ENCODE results near the gene ZNF724.
"Not testable (repeated sequence)": the region's sequence is repeated elsewhere in the genome, so short reads cannot be mapped to it uniquely, and the experiment has no call there.

ZNF724 gene

DNA sequence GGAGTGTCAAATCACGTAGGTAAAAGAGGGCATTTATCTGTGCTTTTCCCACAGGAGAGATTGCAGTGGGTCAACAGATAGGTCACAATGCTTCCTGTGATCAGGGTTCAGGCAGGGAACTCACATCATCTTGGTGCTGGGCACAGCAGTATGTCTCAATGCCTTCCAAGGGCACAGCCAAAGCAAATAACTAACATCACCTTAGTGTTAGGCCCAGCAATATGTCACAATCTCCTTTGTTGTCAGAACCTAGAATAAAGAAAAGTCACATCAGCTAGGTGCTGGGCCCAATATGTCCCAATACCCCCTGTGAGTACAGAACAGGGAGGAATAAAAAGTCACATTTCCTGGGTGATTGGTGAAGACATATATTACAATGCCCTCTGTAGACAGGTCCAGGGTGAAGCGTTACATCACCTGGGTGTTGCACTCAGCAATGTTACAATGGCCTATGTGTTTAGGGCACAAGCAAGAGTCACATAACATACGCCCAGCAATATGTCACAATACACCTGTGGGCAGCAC, 11.4 kb upstream of the ZNF724 start:
- no peak for DNase-seq (ENCODE audit: low read depth)

DNA sequence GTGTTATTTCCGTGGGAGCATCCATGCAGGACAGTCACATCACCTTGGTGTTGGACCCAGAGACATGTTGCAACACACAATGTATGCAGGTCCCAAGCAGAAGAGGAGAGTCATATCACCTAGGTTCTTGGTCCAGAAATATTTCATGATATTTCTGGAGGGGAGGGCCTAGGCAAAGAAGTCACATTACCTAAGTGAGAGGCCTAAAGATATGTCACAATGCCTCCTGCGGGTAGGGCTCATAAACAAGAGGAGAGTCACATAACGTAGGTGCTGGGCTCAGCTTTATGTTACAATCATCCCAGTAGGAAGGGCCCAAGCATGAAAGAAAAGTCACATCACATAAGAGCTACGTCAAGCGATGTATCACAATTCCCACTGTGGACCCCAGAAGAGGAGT, 10.8 kb upstream of the ZNF724 start:
- no peak overlapping the region for H3K4me3 ChIP-seq (ENCODE audit: low read depth, low read length)
- no peak for DNase-seq (ENCODE audit: low read depth)
- TF ChIP-seq, protein P1, sequence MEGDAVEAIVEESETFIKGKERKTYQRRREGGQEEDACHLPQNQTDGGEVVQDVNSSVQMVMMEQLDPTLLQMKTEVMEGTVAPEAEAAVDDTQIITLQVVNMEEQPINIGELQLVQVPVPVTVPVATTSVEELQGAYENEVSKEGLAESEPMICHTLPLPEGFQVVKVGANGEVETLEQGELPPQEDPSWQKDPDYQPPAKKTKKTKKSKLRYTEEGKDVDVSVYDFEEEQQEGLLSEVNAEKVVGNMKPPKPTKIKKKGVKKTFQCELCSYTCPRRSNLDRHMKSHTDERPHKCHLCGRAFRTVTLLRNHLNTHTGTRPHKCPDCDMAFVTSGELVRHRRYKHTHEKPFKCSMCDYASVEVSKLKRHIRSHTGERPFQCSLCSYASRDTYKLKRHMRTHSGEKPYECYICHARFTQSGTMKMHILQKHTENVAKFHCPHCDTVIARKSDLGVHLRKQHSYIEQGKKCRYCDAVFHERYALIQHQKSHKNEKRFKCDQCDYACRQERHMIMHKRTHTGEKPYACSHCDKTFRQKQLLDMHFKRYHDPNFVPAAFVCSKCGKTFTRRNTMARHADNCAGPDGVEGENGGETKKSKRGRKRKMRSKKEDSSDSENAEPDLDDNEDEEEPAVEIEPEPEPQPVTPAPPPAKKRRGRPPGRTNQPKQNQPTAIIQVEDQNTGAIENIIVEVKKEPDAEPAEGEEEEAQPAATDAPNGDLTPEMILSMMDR (IDR thresholded peaks at IDR 0.05; ENCODE audit: low read depth, low read length, missing control alignments) = no peak

More for the DNA sequence above, 11.4 kb upstream of the ZNF724 start:
- no peak overlapping the region for H3K4me3 ChIP-seq (ENCODE audit: low read depth, low read length)
- TF ChIP-seq, protein P1 (IDR thresholded peaks at IDR 0.05; ENCODE audit: low read depth, low read length, missing control alignments) = no peak

DNA sequence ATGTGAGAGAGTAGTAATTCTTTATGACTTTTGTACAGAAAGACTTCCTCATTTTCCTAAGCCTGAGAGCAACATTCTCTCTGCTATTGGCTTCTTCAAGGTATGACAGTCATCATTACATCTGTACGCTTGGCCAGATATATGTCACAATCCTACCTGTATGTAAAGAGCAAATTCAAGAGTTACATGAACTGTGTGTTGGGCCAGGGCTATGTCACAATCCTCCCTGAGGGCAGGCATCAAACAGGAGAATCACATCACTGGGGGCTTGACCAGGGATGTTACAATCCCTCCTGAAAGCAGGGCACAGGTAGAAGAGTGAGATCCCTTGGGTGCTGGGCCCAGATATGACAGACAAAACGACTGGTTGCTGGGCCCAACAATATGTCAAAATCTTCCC, 9.8 kb upstream of the ZNF724 start:
- no peak overlapping the region for H3K4me3 ChIP-seq (ENCODE audit: low read depth, low read length)

DNA sequence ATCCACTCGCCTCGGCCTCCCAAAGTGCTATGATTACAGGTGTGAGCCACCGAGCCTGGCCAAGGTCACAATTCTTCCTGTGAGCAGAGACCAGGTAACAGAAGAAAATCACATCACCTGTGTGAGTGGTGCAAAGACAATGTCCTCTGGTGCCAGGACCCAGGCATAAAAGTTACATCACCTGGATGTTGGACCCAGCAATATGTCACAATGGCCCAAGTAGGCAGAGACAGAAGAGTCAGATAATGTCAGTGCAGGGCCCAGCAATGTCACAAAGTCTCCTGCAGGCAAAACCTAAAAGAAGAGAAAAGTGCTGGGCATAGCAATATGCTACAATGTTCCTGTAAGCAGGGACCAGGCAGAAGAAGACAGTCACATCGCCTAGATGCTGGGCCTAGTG, 5.5 kb upstream of the ZNF724 start:
- no peak for DNase-seq (ENCODE audit: low read depth)
- no peak overlapping the region for H3K4me3 ChIP-seq (ENCODE audit: low read depth, low read length)
- TF ChIP-seq, protein P1 (IDR thresholded peaks at IDR 0.05; ENCODE audit: low read depth, low read length, missing control alignments) = no peak

More for the DNA sequence above, 9.8 kb upstream of the ZNF724 start:
- TF ChIP-seq, protein P1 (IDR thresholded peaks at IDR 0.05; ENCODE audit: low read depth, low read length, missing control alignments) = no peak
- DNase-seq (ENCODE audit: low read depth) = no peak

DNA sequence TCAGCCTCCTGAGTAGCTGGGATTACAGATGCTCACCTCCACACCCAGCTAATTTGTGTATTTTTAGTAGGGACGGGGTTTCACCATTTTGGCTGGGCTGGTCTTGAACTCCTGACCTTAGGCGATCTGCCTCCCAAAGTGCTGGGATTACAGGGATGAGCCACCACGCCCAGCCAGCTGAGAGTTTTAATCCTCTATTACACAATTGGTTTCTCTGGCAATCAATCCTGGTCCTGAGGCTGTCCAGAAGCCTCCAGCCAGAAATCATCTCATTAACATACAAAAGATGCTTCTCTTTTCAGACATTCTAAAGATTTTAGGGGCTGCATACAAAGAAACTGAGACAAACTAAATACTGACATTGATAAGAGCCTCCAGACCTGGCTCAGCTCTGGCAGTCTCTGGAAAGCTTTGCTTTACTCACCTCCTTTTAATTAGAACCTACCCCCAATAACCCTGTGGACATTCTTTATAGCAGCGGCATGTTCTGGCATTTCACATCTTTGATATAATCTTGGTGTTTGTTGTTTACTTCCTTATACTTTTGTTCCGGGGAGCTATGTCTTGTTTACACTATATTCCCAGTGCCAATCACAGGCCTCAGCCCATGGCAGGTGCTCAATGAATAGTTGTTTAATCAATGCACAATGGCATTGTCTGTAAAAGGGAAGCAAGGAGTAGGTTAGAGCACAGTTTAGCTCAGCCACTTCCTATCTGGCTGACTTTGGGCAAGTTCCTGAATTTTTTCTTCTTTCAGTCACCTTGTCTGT, 4.1 kb upstream of the ZNF724 start:
- no peak overlapping the region for H3K4me3 ChIP-seq (ENCODE audit: low read depth, low read length)
- TF ChIP-seq, protein P1 (IDR thresholded peaks at IDR 0.05; ENCODE audit: low read depth, low read length, missing control alignments) = no peak
- no peak for DNase-seq (ENCODE audit: low read depth)

DNA sequence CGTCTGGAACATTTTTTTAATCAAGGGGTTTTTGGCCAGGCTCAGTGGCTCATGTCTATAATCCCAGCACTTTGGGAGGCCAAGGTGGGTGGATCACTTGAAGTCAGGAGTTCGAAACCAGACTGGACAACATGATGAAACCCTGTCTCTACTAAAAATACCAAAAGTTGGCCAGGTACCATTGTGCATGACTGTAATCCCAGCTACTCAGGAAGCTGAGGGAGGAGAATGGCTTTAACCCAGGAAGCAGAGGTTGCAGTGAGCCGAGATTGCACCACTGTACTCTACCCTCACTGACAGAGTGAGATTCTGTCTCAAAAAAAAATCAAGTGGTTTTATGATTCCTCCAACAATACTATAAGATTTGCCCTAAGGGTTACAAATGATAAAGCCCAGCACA, 3.1 kb upstream of the ZNF724 start:
- DNase-seq (ENCODE audit: low read depth); H3K4me3 ChIP-seq (ENCODE audit: low read depth, low read length): not testable (repeated sequence)

DNA sequence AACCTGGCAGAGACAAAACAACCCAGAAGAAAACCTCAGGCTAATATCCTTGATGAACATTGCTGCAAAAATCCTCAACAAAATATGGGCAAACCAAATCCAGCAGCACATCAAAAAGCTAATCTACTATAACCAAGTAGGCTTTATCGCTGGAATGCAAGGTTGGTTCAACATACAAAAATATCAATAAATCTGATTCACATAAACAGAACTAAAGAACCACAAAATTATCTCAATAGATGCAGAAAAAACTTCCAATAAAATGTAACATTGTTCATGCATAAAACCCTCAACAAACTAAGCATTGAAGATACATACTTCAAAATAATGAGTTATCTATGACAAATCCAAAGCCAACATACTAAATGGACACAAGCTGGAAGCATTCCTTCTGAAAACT, 8.8 kb downstream of the ZNF724 start:
- no peak for DNase-seq (ENCODE audit: low read depth)
- H3K4me3 ChIP-seq (ENCODE audit: low read depth, low read length) = no peak overlapping the region
- TF ChIP-seq, protein P1 (IDR thresholded peaks at IDR 0.05; ENCODE audit: low read depth, low read length, missing control alignments) = no peak

All from GM12864 (cell line).